Loucy (cell line): ENCODE measurements around the gene CASZ1.

Source experiments
- H2AFZ ChIP-seq: fragments of 200-600 bp; sonication (generic); 2 replicates; pipeline ENCODE4 v1.6.0; 2016; ENCODE audit warnings: antibody characterized with exemption, mild to moderate bottlenecking, low read length, moderate library complexity
- H3F3A ChIP-seq: fragments of 200-600 bp; 2 replicates; pipeline ENCODE4 v1.6.0; 2016; ENCODE audit warnings: antibody characterized with exemption, low read depth, mild to moderate bottlenecking
- H3K27me3 ChIP-seq: fragments of 200-600 bp; sonication (generic); 2 replicates; pipeline ENCODE4 v1.6.1; 2014; ENCODE audit warnings: low read length, mild to moderate bottlenecking; ENCODE audit not compliant: insufficient read depth, poor library complexity, severe bottlenecking
- H3K36me3 ChIP-seq: fragments of 200-600 bp; sonication (generic); 2 replicates; pipeline ENCODE4 v1.6.1; 2016; ENCODE audit warnings: low read length; ENCODE audit not compliant: insufficient read depth
- H3K4me1 ChIP-seq: fragments of 200-600 bp; sonication (generic); 2 replicates; pipeline ENCODE4 v1.5.1; 2014; ENCODE audit warnings: low read length, mild to moderate bottlenecking; ENCODE audit not compliant: insufficient read depth, poor library complexity, severe bottlenecking
- H3K4me2 ChIP-seq: fragments of 200-600 bp; sonication (generic); 2 replicates; pipeline ENCODE4 v1.6.0; 2014; ENCODE audit warnings: antibody characterized with exemption, low read length, low read depth, mild to moderate bottlenecking; ENCODE audit not compliant: poor library complexity, severe bottlenecking
- H3K4me3 ChIP-seq: fragments of 200-600 bp; sonication (generic); 2 replicates; pipeline ENCODE4 v1.5.1; 2014; ENCODE audit warnings: low read length, mild to moderate bottlenecking, mixed read lengths; ENCODE audit not compliant: poor library complexity, severe bottlenecking
- H3K79me2 ChIP-seq: fragments of 200-600 bp; sonication (generic); 2 replicates; pipeline ENCODE4 v1.6.1; 2014; ENCODE audit warnings: low read length; ENCODE audit not compliant: insufficient read depth
- H3K9ac ChIP-seq: fragments of 200-600 bp; sonication (generic); 2 replicates; pipeline ENCODE4 v1.6.0; 2014; ENCODE audit warnings: mild to moderate bottlenecking, low read depth, low read length, moderate library complexity; ENCODE audit not compliant: poor library complexity, severe bottlenecking
- H3K9me2 ChIP-seq: fragments of 200-600 bp; sonication (generic); replicated peaks from 2 replicates; pipeline ENCODE4 v1.6.1; 2016; ENCODE audit warnings: low read depth, low read length, mixed read lengths
- H3K9me3 ChIP-seq: fragments of 200-600 bp; sonication (generic); 2 replicates; pipeline ENCODE4 v1.6.1; 2014; ENCODE audit warnings: mild to moderate bottlenecking, antibody characterized with exemption, low read length, low read depth; ENCODE audit not compliant: insufficient read depth
- H4K20me1 ChIP-seq: fragments of 200-600 bp; sonication (generic); 2 replicates; pipeline ENCODE4 v1.6.0; 2014; ENCODE audit warnings: antibody characterized with exemption, low read length, mild to moderate bottlenecking; ENCODE audit not compliant: insufficient read depth, poor library complexity, severe bottlenecking
- CTCF ChIP-seq: fragments of 200-600 bp; sonication (generic); conservative IDR thresholded peaks from 2 replicates; pipeline ENCODE4 v1.5.1; 2014; ENCODE audit warnings: mild to moderate bottlenecking, antibody characterized with exemption, low read length
- EZH2phosphoT487 ChIP-seq: fragments of 200-600 bp; IDR thresholded peaks from 2 replicates; pipeline ENCODE4 v1.6.1; 2018; ENCODE audit warnings: antibody characterized with exemption, mild to moderate bottlenecking, moderate library complexity, borderline replicate concordance

CASZ1 gene

GRCh38 chr1:10707208-10707607 lies 89.2 kb downstream of the CASZ1 start:
- Histone ChIP-seq H3K9me2 (no peaks in the 10 kb centered on the region), H3K4me1 (no peaks in the 10 kb centered on the region), H3K4me3 (no peak overlapping the region), H3K4me2 (no peak overlapping the region), H2AFZ (no peak overlapping the region), H4K20me1 (no peaks in the 10 kb centered on the region), H3F3A (no peaks in the 10 kb centered on the region), H3K79me2 (no peaks in the 10 kb centered on the region), H3K36me3 (no peaks in the 10 kb centered on the region), H3K9me3 (no peaks in the 10 kb centered on the region), H3K27me3 (no peaks in the 10 kb centered on the region), H3K9ac (no peak overlapping the region)
- TF ChIP-seq EZH2phosphoT487 (no peak), CTCF (no peak)

- no peaks in the 10 kb centered on the region for H3K27me3 ChIP-seq
These were observed 90.0 kb downstream of the CASZ1 start for GRCh38 chr1:10706376-10706913.

GRCh38 chr1:10705953-10706352 lies 90.5 kb downstream of the CASZ1 start:
- Histone ChIP-seq H3K9me3 (no peaks in the 10 kb centered on the region), H3K36me3 (no peaks in the 10 kb centered on the region), H3K9me2 (no peaks in the 10 kb centered on the region), H4K20me1 (no peaks in the 10 kb centered on the region), H3K4me2 (no peak overlapping the region), H3K4me3 (no peak overlapping the region), H3K79me2 (no peaks in the 10 kb centered on the region), H3K27me3 (no peaks in the 10 kb centered on the region), H2AFZ (no peak overlapping the region), H3F3A (no peaks in the 10 kb centered on the region), H3K4me1 (no peaks in the 10 kb centered on the region), H3K9ac (no peak overlapping the region)
- no peak for TF ChIP-seq EZH2phosphoT487
- no peak for TF ChIP-seq CTCF

More at GRCh38 chr1:10706376-10706913, 90.0 kb downstream of the CASZ1 start:
- H3K79me2 ChIP-seq, result no peaks in the 10 kb centered on the region
- no peak overlapping the region for H3K4me2 ChIP-seq
- no peaks in the 10 kb centered on the region for H3K36me3 ChIP-seq
- H3K9ac ChIP-seq, result no peak overlapping the region
- H4K20me1 ChIP-seq, result no peaks in the 10 kb centered on the region
- no peaks in the 10 kb centered on the region for H3K4me1 ChIP-seq
- H2AFZ ChIP-seq, result no peak overlapping the region
- TF ChIP-seq EZH2phosphoT487, result no peak
- no peak for TF ChIP-seq CTCF
- H3K4me3 ChIP-seq, result no peak overlapping the region
- H3F3A ChIP-seq, result no peaks in the 10 kb centered on the region
- no peaks in the 10 kb centered on the region for H3K9me3 ChIP-seq
- H3K9me2 ChIP-seq, result no peaks in the 10 kb centered on the region
